Hematopoietic multipotent progenitor cell treated with erythropoietin and hydrocortisone succinate and interleukin-3 and kit ligand, for 15 days (in vitro differentiated cells): ENCODE data around the gene CEP128.

Experiments
- DNase-seq: peaks from one replicate; pipeline ENCODE4 v3.0.0-alpha.2; 2015; ENCODE audit warnings: low spot score

CEP128 gene

DNA sequence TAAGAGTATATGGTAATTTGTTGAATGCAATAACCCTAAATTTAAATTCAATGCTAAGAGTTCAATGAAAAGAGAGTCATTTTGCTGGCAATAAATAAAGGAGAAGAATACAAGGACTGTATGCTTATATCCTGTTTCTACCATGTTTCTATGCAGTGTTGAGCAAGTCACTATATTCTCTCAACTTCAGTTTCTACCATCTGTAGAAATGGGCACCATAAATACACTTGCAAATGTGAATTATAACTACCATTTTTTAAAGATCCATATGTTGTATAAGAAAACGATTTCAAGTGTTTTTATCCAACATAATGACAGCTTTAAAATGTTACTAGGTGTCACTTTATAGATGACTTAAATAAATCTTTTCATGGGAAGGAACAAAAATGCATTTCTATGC is 170.3 kb downstream of the CEP128 start:
- no peak for DNase-seq

GRCh38 chr14:80770114-80770908 is 171.2 kb downstream of the CEP128 start:
- no peak for DNase-seq

DNA sequence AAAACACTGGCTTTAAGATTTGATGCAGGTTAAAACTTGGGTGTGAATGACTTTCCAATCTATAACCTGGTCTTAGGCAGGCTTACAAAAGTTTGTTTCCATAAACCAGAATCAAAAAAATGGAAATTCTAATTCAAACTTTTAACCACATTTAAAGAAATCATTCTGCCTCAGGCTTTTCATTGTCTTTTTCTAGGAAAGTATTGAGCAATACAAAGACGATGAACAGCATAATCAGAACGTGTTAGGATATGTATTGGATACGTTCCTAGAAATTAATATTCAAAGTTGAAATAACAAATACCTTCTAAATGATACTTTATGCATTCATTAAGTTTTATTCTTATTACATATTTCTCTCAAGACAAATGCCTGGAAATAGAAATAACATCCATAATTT is 172.9 kb downstream of the CEP128 start:
- no peak for DNase-seq

DNA sequence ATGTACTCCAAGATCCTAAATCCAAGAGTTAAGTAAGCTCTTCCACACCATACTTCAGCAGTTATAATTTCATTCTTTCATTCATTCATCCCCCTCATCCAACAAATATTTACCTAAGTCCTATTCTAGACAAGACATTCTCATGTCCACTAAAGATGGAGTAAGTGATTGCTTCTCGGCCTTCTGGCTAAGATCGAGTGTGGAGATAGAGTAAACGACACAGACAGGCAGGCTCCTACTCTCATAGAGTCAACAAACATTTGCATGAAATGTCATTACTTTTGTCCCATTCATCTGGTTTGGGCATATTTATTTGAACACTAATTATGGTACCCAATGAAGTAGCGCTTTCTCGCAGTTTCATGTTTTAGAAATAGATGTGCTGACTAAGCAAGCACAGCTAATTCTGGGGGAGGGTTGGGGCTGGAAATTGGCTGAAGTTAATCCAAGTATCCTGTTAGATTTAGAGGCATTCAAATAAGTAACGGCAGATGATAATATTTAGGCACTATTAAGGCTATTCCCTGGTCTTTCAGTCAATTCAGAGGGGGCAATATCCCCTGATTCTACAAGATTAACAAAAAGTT is 176.5 kb downstream of the CEP128 start:
- DNase-seq = no peak

- DNase-seq = no peak
These were observed 177.0 kb downstream of the CEP128 start for GRCh38 chr14:80764496-80764895.

GRCh38 chr14:80762641-80763228 is 178.8 kb downstream of the CEP128 start:
- DNase-seq = no peak

DNA sequence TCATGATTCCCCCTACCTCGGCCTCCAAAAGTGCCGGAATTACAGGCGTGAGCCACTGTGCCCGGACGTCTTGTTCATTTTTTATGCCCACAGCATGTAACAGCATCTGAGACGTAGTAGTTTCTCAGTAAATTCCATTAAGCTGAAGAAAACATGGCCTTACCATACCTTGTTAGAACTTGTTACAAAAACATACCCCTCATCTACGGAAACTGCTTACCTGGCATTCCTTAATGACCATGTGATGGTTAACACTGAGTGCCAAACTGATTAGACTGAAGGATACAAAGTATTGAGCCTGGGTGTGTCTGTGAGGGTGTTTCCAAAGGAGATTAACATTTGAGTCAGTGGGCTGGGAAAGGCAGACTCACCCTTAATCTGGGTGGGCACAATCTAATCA is 186.8 kb downstream of the CEP128 start:
- no peak for DNase-seq

- no peak for DNase-seq
These were observed 190.3 kb downstream of the CEP128 start for GRCh38 chr14:80751285-80751684.

GRCh38 chr14:80726211-80726610 is 215.3 kb downstream of the CEP128 start:
- DNase-seq = no peak

DNA sequence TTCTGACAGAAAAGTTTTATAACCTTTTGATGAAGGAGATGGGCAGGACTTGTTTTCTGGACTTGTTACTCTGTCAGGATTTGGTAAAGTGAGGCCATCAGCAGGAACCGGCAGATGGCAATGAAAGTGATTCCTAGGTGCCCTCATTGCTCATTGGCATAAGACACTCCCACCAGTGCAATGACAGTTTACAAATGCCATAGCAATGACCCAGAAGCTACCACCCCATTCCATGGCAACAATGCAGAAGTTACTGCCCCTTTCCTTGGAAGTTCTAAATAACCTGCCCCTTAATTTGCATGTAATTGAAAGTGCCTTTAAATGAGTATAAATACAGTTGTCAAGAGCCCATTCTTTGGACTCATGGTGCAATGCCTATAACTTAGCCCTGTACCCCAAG is 222.6 kb downstream of the CEP128 start:
- no peak for DNase-seq

DNA sequence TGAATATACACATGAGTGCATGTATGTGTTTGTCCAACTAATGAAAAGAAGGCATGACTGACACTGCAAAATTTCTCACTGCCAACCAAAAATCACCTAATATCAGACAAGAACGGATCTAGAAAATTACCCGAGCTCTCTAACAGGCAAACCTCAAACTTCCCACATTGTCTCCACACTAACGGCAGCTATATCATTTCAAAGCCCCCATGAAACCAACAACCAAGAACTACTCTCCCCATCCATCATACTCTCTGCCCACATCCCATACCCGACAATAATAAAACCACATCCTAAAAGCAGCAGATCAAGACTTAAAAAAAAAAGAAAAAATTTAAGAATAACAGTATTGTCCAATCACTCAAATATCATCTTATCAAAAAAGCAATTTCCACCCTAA is 227.1 kb downstream of the CEP128 start:
- no peak for DNase-seq

- no peak for DNase-seq
These were observed 228.3 kb downstream of the CEP128 start for GRCh38 chr14:80713076-80713850.

GRCh38 chr14:80705241-80705980 is 236.1 kb downstream of the CEP128 start:
- DNase-seq = no peak

DNA sequence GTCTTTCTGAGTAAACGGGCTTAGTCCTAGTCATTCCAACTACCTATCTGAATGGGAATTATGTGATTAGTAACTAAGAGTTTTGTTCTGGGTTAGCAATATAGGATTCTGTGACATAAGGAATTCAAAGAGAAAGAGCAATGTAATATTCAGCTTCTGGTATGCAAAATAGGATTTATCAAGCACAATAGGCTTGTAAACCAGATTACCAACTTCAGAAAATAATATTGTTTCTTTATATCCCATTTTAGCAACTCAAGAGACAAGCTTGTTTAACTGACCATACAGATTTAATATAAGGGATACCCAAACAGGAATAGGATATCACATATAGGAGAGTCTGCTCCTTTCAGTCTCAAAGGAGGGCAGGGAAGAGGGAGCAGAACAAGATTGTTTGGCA is 240.9 kb downstream of the CEP128 start:
- no peak for DNase-seq

GRCh38 chr14:80699861-80700260 is 241.7 kb downstream of the CEP128 start:
- DNase-seq = no peak

DNA sequence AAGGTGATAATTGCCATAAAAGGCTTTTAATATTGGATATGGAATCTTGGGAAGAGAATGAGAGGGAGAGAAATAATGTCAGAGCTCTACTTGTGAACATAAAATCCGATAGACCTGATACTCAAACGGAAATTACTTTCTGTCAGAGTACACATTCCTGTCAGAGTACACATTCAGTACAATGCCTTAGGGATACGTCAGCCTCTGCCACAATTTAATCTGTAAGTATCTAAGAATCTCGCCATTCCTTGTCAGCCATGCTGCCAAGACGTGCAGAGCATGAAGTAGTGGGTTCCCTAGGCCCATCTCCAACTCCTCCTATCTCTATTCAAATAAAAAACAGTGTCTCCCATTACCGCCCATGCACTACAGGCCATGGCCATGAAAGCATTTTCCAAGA is 242.6 kb downstream of the CEP128 start:
- no peak for DNase-seq

DNA sequence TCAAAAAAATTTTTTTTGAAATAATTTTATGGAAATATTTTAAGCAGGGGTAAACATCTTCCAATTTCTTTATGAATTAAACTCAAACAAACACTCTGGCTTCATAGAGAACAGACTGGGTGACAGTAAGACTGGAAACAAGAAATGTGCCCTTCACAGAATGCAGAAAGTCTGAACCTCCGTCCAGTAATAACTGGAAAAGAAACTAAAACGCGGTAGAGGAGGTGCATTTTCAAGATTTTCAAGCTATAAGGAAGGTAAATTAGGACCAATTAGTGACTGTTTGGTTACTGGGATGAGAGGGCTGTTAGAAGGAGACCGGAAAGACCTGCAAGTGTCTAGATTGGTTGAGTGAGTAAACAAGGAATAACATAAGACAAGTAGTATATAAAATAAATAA is 245.7 kb downstream of the CEP128 start:
- DNase-seq = no peak

DNA sequence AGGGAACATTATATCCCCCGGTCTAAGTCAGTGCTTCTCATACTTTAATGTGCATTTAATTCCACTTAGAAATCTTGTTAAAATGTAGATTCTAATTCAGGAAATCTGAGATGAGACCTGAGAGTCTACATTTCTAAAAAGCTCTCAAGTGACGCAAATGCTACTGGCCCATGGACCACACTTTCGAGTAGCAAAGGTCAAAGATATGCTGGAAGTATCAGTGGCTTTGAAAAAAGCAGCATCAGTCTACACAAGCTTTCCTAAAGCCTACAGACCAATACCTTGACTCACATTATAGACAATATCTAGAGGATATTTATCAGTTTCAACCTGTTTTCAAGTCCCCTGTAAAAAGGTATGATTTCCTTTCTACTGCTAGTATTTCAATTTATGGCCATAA is 248.6 kb downstream of the CEP128 start:
- DNase-seq = no peak

DNA sequence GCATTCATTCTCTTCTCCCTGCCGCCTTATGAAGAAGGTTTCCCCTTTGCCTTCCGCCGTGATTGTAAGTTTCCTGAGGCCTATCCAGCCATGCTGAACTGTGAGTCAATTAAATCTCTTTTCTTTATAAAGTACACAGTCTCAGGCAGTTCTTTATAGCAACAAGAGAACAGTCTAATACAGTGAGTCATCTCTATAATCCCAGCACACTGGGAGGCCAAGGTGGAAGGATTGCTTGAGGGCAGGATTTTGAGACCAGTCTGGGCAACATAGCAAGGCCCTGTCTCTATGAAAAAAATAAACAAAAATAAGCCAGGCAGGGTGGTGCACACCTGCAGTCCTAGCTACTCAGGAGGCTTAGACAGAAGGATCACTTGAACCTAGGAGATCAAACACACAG is 259.9 kb downstream of the CEP128 start:
- DNase-seq = no peak

- no peak for DNase-seq
These were observed 262.3 kb downstream of the CEP128 start for GRCh38 chr14:80679273-80679672.

DNA sequence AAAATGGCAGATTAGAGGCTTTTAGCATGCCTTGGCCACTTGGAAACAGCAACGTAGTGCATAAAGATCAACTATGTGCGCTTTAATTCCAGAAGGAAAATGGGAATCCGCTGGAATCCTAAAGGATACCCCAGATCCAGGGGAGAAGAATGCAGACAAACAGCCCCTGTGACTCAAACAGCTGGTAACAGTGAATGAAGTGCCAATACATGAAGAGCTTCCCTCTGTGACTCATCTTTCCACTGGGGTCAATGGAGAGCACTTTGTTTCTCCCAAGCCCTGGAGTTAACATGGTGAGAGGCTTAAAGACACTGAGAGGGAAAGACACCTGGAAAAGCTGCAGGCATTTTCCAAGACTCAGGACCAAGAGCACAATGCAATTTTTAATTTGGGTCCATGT is 263.1 kb downstream of the CEP128 start:
- no peak for DNase-seq

GRCh38 chr14:80669426-80669825 is 272.1 kb downstream of the CEP128 start:
- no peak for DNase-seq
